NT2/D1 (cell line): Measurements from ENCODE around the gene LPP.
"Not testable (repeated sequence)": the region's sequence is repeated elsewhere in the genome, so short reads cannot be mapped to it uniquely, and the experiment has no call there.

Source experiments
- DNase-seq: peaks from one replicate; pipeline ENCODE4 v3.0.0-alpha.2; 2011; ENCODE audit warnings: low read depth, low spot score
- H3K27me3 ChIP-seq: 2 replicates; pipeline ENCODE4 v1.6.0; 2011; ENCODE audit warnings: mild to moderate bottlenecking; ENCODE audit not compliant: insufficient read length, insufficient read depth
- H3K36me3 ChIP-seq: 2 replicates; pipeline ENCODE4 v1.6.1; 2011; ENCODE audit warnings: mild to moderate bottlenecking, low read length, mixed read lengths; ENCODE audit not compliant: insufficient read depth, insufficient read length
- H3K4me1 ChIP-seq: 2 replicates; pipeline ENCODE4 v1.5.1; 2011; ENCODE audit not compliant: insufficient read depth, insufficient read length
- H3K4me3 ChIP-seq: 2 replicates; pipeline ENCODE4 v1.5.1; 2011; ENCODE audit warnings: low read depth; ENCODE audit not compliant: insufficient read length
- H3K9ac ChIP-seq: 2 replicates; pipeline ENCODE4 v1.6.0; 2011; ENCODE audit warnings: low read depth; ENCODE audit not compliant: insufficient read length
- H3K9me3 ChIP-seq: 2 replicates; pipeline ENCODE4 v1.5.1; 2011; ENCODE audit warnings: mild to moderate bottlenecking, low read length; ENCODE audit not compliant: insufficient read depth
- SUZ12 ChIP-seq: IDR thresholded peaks from 2 replicates; pipeline ENCODE4 v1.6.1; 2011; ENCODE audit not compliant: insufficient read length, insufficient read depth; ENCODE audit errors: extremely low read depth
- YY1 ChIP-seq: IDR thresholded peaks from 2 replicates; pipeline ENCODE4 v1.6.1; 2011; ENCODE audit not compliant: insufficient read length, insufficient read depth
- ZNF274 ChIP-seq: IDR thresholded peaks from 2 replicates; pipeline ENCODE4 v1.6.1; 2011; ENCODE audit warnings: mild to moderate bottlenecking, low read depth, low read length

The LPP gene

DNA sequence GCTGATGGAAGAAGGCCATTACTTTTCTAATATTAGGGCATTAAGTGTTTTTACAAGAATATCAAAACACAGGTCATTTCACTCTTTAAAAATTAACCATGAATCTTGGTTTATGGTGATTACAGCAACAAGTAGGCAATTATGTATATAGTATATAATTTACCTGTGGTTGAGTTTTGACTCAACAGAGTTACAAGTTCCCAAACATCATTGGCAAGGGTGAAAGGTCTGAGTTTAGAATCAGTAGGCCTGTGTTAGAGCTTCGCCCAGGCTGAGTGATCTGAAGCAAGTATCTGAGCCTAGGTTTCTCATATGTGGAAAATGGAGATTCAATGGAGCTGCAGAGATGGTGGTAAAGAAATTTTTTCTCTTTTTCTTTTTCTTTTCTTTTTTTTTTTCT lies 25.1 kb upstream of the LPP start:
- TF ChIP-seq SUZ12 (no peak), ZNF274 (no peak), YY1 (no peak)
- Histone ChIP-seq H3K4me3 (no peak overlapping the region), H3K9ac (no peak overlapping the region), H3K4me1 (no peaks in the 10 kb centered on the region), H3K27me3 (no peaks in the 10 kb centered on the region), H3K9me3 (no peaks in the 10 kb centered on the region), H3K36me3 (no peaks in the 10 kb centered on the region)
- no peak for DNase-seq

- not testable (repeated sequence) for H3K4me3 ChIP-seq, H3K4me1 ChIP-seq, H3K9me3 ChIP-seq, H3K36me3 ChIP-seq, DNase-seq, H3K27me3 ChIP-seq, H3K9ac ChIP-seq
Measured at GRCh38 chr3:188131023-188131422, 22.9 kb upstream of the LPP start.

GRCh38 chr3:188133219-188133618 lies 20.7 kb upstream of the LPP start:
- Histone ChIP-seq H3K36me3 (no peaks in the 10 kb centered on the region), H3K4me1 (no peaks in the 10 kb centered on the region), H3K4me3 (no peak overlapping the region), H3K9ac (no peak overlapping the region), H3K9me3 (no peaks in the 10 kb centered on the region), H3K27me3 (no peaks in the 10 kb centered on the region)
- DNase-seq, result no peak
- no peak for TF ChIP-seq YY1
- TF ChIP-seq SUZ12, result no peak
- no peak for TF ChIP-seq ZNF274

GRCh38 chr3:188133646-188134045 lies 20.3 kb upstream of the LPP start:
- no peak for TF ChIP-seq ZNF274
- no peak for TF ChIP-seq SUZ12
- no peak for TF ChIP-seq YY1
- H3K36me3 ChIP-seq, result no peaks in the 10 kb centered on the region

DNA sequence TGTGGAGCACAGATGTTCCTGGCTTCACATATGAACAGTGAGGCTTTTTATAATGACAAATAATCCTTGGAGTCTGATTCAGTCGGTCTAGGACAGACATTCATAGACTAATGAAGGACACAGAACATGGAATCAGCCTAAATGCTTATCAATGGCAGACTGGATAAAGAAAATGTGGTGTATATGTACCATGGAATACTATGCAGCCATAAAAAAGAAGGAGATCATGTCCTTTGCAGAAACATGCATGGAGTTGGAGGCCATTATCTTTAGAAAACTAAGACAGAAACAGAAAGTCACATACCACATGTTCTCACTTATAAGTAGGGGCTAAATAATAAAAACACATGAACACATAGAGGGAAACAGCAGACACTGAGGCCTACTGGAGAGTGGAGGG lies 19.9 kb upstream of the LPP start:
- no peaks in the 10 kb centered on the region for H3K27me3 ChIP-seq
- no peak overlapping the region for H3K9ac ChIP-seq
- no peaks in the 10 kb centered on the region for H3K9me3 ChIP-seq
- H3K36me3 ChIP-seq, result no peaks in the 10 kb centered on the region
- TF ChIP-seq YY1 (no peak), SUZ12 (no peak), ZNF274 (no peak)
- no peaks in the 10 kb centered on the region for H3K4me1 ChIP-seq
- no peak overlapping the region for H3K4me3 ChIP-seq
- no peak for DNase-seq

More at GRCh38 chr3:188133646-188134045, 20.3 kb upstream of the LPP start:
- H3K4me1 ChIP-seq, result no peaks in the 10 kb centered on the region
- no peaks in the 10 kb centered on the region for H3K9me3 ChIP-seq
- H3K4me3 ChIP-seq, result no peak overlapping the region
- DNase-seq, result no peak
- no peaks in the 10 kb centered on the region for H3K27me3 ChIP-seq
- H3K9ac ChIP-seq, result no peak overlapping the region

- no peak for DNase-seq
- H3K4me1 ChIP-seq, result no peaks in the 10 kb centered on the region
- no peaks in the 10 kb centered on the region for H3K27me3 ChIP-seq
- no peak overlapping the region for H3K9ac ChIP-seq
- H3K9me3 ChIP-seq, result no peaks in the 10 kb centered on the region
- H3K4me3 ChIP-seq, result no peak overlapping the region
- H3K36me3 ChIP-seq, result no peaks in the 10 kb centered on the region
- no peak for TF ChIP-seq YY1
- TF ChIP-seq SUZ12, result no peak
- TF ChIP-seq ZNF274, result no peak
Measured at GRCh38 chr3:188134856-188135255, 19.1 kb upstream of the LPP start.

- DNase-seq, result no peak
- Histone ChIP-seq H3K4me1 (no peaks in the 10 kb centered on the region), H3K36me3 (no peaks in the 10 kb centered on the region), H3K9ac (no peak overlapping the region), H3K27me3 (no peaks in the 10 kb centered on the region), H3K9me3 (no peaks in the 10 kb centered on the region), H3K4me3 (no peak overlapping the region)
- TF ChIP-seq ZNF274 (no peak), YY1 (no peak), SUZ12 (no peak)
Measured at GRCh38 chr3:188135271-188135670, 18.7 kb upstream of the LPP start.

- Histone ChIP-seq H3K27me3 (no peaks in the 10 kb centered on the region), H3K4me1 (no peaks in the 10 kb centered on the region), H3K4me3 (no peak overlapping the region), H3K36me3 (no peaks in the 10 kb centered on the region), H3K9ac (no peak overlapping the region), H3K9me3 (no peaks in the 10 kb centered on the region)
- TF ChIP-seq YY1, result no peak
- TF ChIP-seq SUZ12, result no peak
- no peak for TF ChIP-seq ZNF274
- no peak for DNase-seq
Measured at GRCh38 chr3:188137051-188137450, 16.9 kb upstream of the LPP start.
